HepG2 (cell line): ENCODE results near the gene SMAD3. TPM values are rescaled to one million over a fixed set of nuclear protein-coding genes. Genes with fewer than 3 reads are reported as not detected.

Source experiments
- CREB1 ChIP-seq, 2 experiments: fragments of 450-650 bp in 1 of 2; IDR thresholded peaks; 2 replicates each; pipeline ENCODE4 v1.6.1; 2016 to 2017; ENCODE audit warnings: control low read depth in 1 of 2, mild to moderate bottlenecking in 1 of 2, missing compliant biosample characterization in 1 of 2, missing genetic modification characterization in 1 of 2
- FOSL1 ChIP-seq: sonication (generic); formaldehyde crosslinking; IDR thresholded peaks from 2 replicates; pipeline ENCODE4 v1.9.0; 2021; ENCODE audit warnings: missing genetic modification reagents, borderline replicate concordance
- GATAD1 ChIP-seq: IDR thresholded peaks from 2 replicates; pipeline ENCODE4 v1.6.1; 2016; ENCODE audit warnings: missing genetic modification reagents, missing compliant biosample characterization
- MEIS1 ChIP-seq: sonication (generic); formaldehyde crosslinking; IDR thresholded peaks from 2 replicates; pipeline ENCODE4 v1.9.0; 2021; ENCODE audit warnings: mild to moderate bottlenecking, missing genetic modification reagents, moderate library complexity, borderline replicate concordance
- PRMT3 ChIP-seq: sonication (generic); formaldehyde crosslinking; IDR thresholded peaks from 2 replicates; pipeline ENCODE4 v1.8.1; 2022; ENCODE audit warnings: low read depth, mild to moderate bottlenecking, moderate library complexity, missing genetic modification reagents, borderline replicate concordance
- PRPF4 ChIP-seq: fragments of 200-400 bp; formaldehyde crosslinking; IDR thresholded peaks from 2 replicates; pipeline ENCODE4 v1.6.1; 2016; ENCODE audit warnings: low read length, low read depth; ENCODE audit not compliant: poor library complexity, severe bottlenecking
- TBL1XR1 ChIP-seq: fragments of 150-350 bp; IDR thresholded peaks from 2 replicates; pipeline ENCODE4 v1.6.1; 2014; ENCODE audit warnings: borderline replicate concordance, low read length; ENCODE audit not compliant: partially characterized antibody
- ZNF205 ChIP-seq: IDR thresholded peaks from 2 replicates; pipeline ENCODE4 v1.6.1; 2018; ENCODE audit warnings: missing biosample characterization, missing genetic modification reagents
- ZNF225 ChIP-seq: sonication (generic); formaldehyde crosslinking; IDR thresholded peaks from 2 replicates; pipeline ENCODE4 v1.4.0; 2020; ENCODE audit warnings: mild to moderate bottlenecking, missing genetic modification reagents
- ZNF446 ChIP-seq: sonication (generic); formaldehyde crosslinking; IDR thresholded peaks from 2 replicates; pipeline ENCODE4 v1.5.0; 2020; ENCODE audit warnings: mild to moderate bottlenecking, missing genetic modification reagents
- ZNF549 ChIP-seq: sonication (generic); formaldehyde crosslinking; IDR thresholded peaks from 2 replicates; pipeline ENCODE4 v1.5.0; 2020; ENCODE audit warnings: missing genetic modification reagents
- ZNF607 ChIP-seq: sonication (generic); formaldehyde crosslinking; IDR thresholded peaks from 2 replicates; pipeline ENCODE4 v1.5.1; 2020; ENCODE audit warnings: missing genetic modification reagents, mild to moderate bottlenecking, borderline replicate concordance
- ZNF788 ChIP-seq: sonication (generic); formaldehyde crosslinking; IDR thresholded peaks from 2 replicates; pipeline ENCODE4 v1.5.0; 2020; ENCODE audit warnings: mild to moderate bottlenecking, missing genetic modification reagents, borderline replicate concordance
- polyA plus RNA-seq, 8 experiments: library from polyadenylated mRNA; depleted of rRNA in 3 of 8; stranded (reverse) in 7 of 8; unstranded in 1 of 8; fragments of >200 nt; fragmentation: Illumina TruSeq in 4 of 8; extraction: Trizol in 4 of 8; gene quantifications; 2 replicates each; pipeline versions ENCODE4 v1.2.1 to v1.2.3, GENCODE V29; 2011 to 2016; ENCODE audit warnings: low read depth in 4 of 8, missing spikeins in 1 of 8, mixed read lengths in 1 of 8; ENCODE audit not compliant: insufficient read depth in 1 of 8
- total RNA-seq, 5 experiments: library from RNA; depleted of rRNA; stranded (reverse); fragments of >200 nt; fragmentation: Illumina TruSeq; extraction: Trizol; gene quantifications; 2 replicates each; pipeline ENCODE4 v1.2.3, GENCODE V29; 2016; ENCODE audit warnings: low read depth in 1 of 5
- TF ChIP-seq, protein P1 (sequence below): sonication (generic); formaldehyde crosslinking; IDR thresholded peaks from 2 replicates; pipeline ENCODE4 v1.5.0; 2020; ENCODE audit warnings: mild to moderate bottlenecking, missing genetic modification reagents
- TF ChIP-seq, protein P2 (sequence below): sonication (generic); formaldehyde crosslinking; IDR thresholded peaks from 2 replicates; pipeline ENCODE4 v1.8.1; 2023; ENCODE audit warnings: mild to moderate bottlenecking, missing genetic modification reagents
- TF ChIP-seq, protein P3 (sequence below): sonication (generic); formaldehyde crosslinking; IDR thresholded peaks from 2 replicates; pipeline ENCODE4 v1.5.1; 2020; ENCODE audit warnings: missing genetic modification reagents, mild to moderate bottlenecking, borderline replicate concordance
- TF ChIP-seq, protein P4 (sequence below): sonication (generic); formaldehyde crosslinking; IDR thresholded peaks from 2 replicates; pipeline ENCODE4 v1.4.0; 2020; ENCODE audit warnings: mild to moderate bottlenecking, missing genetic modification reagents
- TF ChIP-seq, protein P5 (sequence below): sonication (generic); formaldehyde crosslinking; IDR thresholded peaks from 2 replicates; pipeline ENCODE4 v1.5.0; 2020; ENCODE audit warnings: mild to moderate bottlenecking, missing genetic modification reagents, moderate library complexity

SMAD3 gene
- total and polyA plus RNA-seq, 2 of the 13 experiments (the other 11 are each of a cell fraction or from before 2014, with no cell fraction given): 8.6 to 56.3 TPM

DNA sequence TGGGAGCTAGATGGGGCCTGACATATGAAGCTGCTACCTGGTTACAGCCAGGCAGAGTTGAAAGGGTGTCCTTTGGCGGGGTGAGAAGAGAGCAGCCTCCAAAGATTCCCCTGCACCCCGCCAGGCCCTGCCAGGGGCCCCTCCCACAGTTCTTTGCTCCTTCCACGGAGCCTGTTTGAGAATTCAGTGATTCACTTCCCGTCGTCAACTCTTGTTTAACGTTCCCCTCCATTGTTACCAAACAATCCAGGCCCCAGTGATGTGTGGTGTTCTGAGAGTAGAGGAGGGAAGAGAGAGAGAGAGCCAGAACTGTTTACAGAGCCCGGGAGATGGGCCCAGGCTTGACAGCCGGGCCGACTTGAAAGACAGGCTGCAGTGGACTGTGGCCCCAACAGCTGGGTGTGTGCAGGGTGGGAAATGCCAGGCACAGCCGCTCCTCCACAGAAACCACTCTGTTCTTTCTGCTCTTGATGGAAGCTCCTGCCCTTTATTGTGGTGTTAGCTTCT lies 81.5 kb downstream of the SMAD3 start (continued):
- TF ChIP-seq, protein P1, sequence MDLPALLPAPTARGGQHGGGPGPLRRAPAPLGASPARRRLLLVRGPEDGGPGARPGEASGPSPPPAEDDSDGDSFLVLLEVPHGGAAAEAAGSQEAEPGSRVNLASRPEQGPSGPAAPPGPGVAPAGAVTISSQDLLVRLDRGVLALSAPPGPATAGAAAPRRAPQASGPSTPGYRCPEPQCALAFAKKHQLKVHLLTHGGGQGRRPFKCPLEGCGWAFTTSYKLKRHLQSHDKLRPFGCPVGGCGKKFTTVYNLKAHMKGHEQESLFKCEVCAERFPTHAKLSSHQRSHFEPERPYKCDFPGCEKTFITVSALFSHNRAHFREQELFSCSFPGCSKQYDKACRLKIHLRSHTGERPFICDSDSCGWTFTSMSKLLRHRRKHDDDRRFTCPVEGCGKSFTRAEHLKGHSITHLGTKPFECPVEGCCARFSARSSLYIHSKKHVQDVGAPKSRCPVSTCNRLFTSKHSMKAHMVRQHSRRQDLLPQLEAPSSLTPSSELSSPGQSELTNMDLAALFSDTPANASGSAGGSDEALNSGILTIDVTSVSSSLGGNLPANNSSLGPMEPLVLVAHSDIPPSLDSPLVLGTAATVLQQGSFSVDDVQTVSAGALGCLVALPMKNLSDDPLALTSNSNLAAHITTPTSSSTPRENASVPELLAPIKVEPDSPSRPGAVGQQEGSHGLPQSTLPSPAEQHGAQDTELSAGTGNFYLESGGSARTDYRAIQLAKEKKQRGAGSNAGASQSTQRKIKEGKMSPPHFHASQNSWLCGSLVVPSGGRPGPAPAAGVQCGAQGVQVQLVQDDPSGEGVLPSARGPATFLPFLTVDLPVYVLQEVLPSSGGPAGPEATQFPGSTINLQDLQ: 0 out of 2 replicates have a peak, but pooled peaks have one; percentile 23
- TF ChIP-seq ZNF788 (CRISPR knock-in tag): peak; percentile 83; the same call in 1 of the 2 replicates
- TF ChIP-seq, protein P2, sequence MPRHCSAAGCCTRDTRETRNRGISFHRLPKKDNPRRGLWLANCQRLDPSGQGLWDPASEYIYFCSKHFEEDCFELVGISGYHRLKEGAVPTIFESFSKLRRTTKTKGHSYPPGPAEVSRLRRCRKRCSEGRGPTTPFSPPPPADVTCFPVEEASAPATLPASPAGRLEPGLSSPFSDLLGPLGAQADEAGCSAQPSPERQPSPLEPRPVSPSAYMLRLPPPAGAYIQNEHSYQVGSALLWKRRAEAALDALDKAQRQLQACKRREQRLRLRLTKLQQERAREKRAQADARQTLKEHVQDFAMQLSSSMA (CRISPR knock-in tag): no peak
- peak; percentile 55; the same call in 1 of the 2 replicates for TF ChIP-seq GATAD1 (CRISPR knock-in tag)
- peak; percentile 71; the same call in 1 of the 2 replicates for TF ChIP-seq FOSL1 (CRISPR knock-in tag)
- peak; percentile 58; the same call in 1 of the 2 replicates for TF ChIP-seq ZNF205 (CRISPR knock-in tag)
- peak; percentile 27 for TF ChIP-seq TBL1XR1
- no peak for TF ChIP-seq PRPF4
- TF ChIP-seq, protein P3, sequence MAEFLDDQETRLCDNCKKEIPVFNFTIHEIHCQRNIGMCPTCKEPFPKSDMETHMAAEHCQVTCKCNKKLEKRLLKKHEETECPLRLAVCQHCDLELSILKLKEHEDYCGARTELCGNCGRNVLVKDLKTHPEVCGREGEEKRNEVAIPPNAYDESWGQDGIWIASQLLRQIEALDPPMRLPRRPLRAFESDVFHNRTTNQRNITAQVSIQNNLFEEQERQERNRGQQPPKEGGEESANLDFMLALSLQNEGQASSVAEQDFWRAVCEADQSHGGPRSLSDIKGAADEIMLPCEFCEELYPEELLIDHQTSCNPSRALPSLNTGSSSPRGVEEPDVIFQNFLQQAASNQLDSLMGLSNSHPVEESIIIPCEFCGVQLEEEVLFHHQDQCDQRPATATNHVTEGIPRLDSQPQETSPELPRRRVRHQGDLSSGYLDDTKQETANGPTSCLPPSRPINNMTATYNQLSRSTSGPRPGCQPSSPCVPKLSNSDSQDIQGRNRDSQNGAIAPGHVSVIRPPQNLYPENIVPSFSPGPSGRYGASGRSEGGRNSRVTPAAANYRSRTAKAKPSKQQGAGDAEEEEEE (CRISPR knock-in tag): no peak
- TF ChIP-seq PRMT3 (CRISPR knock-in tag): no peak
- no peak for TF ChIP-seq ZNF446
- no peak for TF ChIP-seq ZNF225 (CRISPR knock-in tag)
- TF ChIP-seq ZNF549 (CRISPR knock-in tag): no peak
- TF ChIP-seq CREB1 (IDR thresholded peaks at IDR 0.05): no peak
- TF ChIP-seq CREB1 (CRISPR knock-in tag; IDR thresholded peaks at IDR 0.05): peak; percentile 60
- TF ChIP-seq, protein P4, sequence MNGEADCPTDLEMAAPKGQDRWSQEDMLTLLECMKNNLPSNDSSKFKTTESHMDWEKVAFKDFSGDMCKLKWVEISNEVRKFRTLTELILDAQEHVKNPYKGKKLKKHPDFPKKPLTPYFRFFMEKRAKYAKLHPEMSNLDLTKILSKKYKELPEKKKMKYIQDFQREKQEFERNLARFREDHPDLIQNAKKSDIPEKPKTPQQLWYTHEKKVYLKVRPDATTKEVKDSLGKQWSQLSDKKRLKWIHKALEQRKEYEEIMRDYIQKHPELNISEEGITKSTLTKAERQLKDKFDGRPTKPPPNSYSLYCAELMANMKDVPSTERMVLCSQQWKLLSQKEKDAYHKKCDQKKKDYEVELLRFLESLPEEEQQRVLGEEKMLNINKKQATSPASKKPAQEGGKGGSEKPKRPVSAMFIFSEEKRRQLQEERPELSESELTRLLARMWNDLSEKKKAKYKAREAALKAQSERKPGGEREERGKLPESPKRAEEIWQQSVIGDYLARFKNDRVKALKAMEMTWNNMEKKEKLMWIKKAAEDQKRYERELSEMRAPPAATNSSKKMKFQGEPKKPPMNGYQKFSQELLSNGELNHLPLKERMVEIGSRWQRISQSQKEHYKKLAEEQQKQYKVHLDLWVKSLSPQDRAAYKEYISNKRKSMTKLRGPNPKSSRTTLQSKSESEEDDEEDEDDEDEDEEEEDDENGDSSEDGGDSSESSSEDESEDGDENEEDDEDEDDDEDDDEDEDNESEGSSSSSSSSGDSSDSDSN (CRISPR knock-in tag): peak; percentile 78
- peak; percentile 81; the same call in 1 of the 2 replicates for TF ChIP-seq ZNF607 (CRISPR knock-in tag)
- TF ChIP-seq MEIS1 (CRISPR knock-in tag): peak; percentile 86; the same call in 1 of the 2 replicates
- TF ChIP-seq, protein P5, sequence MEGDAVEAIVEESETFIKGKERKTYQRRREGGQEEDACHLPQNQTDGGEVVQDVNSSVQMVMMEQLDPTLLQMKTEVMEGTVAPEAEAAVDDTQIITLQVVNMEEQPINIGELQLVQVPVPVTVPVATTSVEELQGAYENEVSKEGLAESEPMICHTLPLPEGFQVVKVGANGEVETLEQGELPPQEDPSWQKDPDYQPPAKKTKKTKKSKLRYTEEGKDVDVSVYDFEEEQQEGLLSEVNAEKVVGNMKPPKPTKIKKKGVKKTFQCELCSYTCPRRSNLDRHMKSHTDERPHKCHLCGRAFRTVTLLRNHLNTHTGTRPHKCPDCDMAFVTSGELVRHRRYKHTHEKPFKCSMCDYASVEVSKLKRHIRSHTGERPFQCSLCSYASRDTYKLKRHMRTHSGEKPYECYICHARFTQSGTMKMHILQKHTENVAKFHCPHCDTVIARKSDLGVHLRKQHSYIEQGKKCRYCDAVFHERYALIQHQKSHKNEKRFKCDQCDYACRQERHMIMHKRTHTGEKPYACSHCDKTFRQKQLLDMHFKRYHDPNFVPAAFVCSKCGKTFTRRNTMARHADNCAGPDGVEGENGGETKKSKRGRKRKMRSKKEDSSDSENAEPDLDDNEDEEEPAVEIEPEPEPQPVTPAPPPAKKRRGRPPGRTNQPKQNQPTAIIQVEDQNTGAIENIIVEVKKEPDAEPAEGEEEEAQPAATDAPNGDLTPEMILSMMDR (CRISPR knock-in tag): no peak
